GM23248 (cell line): ENCODE results near the gene BCKDK.

Experiments used
- EZH2 ChIP-seq: fragments of 200-600 bp; sonication (generic); IDR thresholded peaks from 2 replicates; pipeline ENCODE4 v1.6.1; 2018; ENCODE audit warnings: antibody characterized with exemption, mild to moderate bottlenecking; ENCODE audit not compliant: insufficient read depth, poor library complexity, severe bottlenecking
- EZH2phosphoT487 ChIP-seq: fragments of 200-600 bp; sonication (generic); IDR thresholded peaks from 2 replicates; pipeline ENCODE4 v1.6.1; 2018; ENCODE audit warnings: antibody characterized with exemption, moderate library complexity, mild to moderate bottlenecking, low read depth; ENCODE audit not compliant: insufficient read depth

- TF ChIP-seq EZH2phosphoT487 = no peak
- no peak for TF ChIP-seq EZH2
Measured at GRCh38 chr16:31133046-31133501, 24.9 kb downstream of the BCKDK start.
